Heart left ventricle (tissue), 13 donors: ENCODE measurements around the gene SH3PXD2A.

Source experiments
- POLR2A ChIP-seq, 2 donors: fragments of 450-650 bp; IDR thresholded peaks; one replicate each; pipeline ENCODE4 v1.6.1; 2017; ENCODE audit warnings: antibody characterized with exemption in 2 of 2, mild to moderate bottlenecking in 2 of 2, moderate library complexity in 2 of 2
- TF ChIP-seq, protein P1 (sequence below), 12 donors: fragments of 200-600 bp; sonication (generic) in 4 of 12; IDR thresholded peaks; one replicate each; pipeline versions ENCODE4 v1.5.0 to v1.8.0; 2018 to 2022; ENCODE audit warnings: antibody characterized with exemption in 12 of 12, mild to moderate bottlenecking in 5 of 12
- donor health status: ischemic (EF 13 %, LVEDD 7.1; RV severe dilation, severe dysfunction).
- donor health status: DM: no; HTN: yes; CAD: no.
- donor health status: DM: no; HTN: no; CAD: no.
- donor health status: ischemic (EF 25% LVEDD 6.9; RV normal size, moderate dysfunction).
- donor health status: ischemic (EF 25% LVEDD 5.7; RV mildly dilated, moderate dysfunction).
- donor health status: ischemic (EF 35%, LVEDD 5.7; RV mildly dilated, moderate dysfunction).
- donor health status: nonischemic (EF 11% LVEDD 7.7; RV severe dilation, severe dysfunction).
- donor health status: DM: yes; HTN: yes; CAD: no.
- donor health status: PGD.
- donor health status: ischemic (EF 29% LVEDD 5.4; RV normal size, mild dysfunction).
- donor health status: nonischemic (EF 23%, LVEDD 6.1; RV moderate dilation, normal function).

DNA sequence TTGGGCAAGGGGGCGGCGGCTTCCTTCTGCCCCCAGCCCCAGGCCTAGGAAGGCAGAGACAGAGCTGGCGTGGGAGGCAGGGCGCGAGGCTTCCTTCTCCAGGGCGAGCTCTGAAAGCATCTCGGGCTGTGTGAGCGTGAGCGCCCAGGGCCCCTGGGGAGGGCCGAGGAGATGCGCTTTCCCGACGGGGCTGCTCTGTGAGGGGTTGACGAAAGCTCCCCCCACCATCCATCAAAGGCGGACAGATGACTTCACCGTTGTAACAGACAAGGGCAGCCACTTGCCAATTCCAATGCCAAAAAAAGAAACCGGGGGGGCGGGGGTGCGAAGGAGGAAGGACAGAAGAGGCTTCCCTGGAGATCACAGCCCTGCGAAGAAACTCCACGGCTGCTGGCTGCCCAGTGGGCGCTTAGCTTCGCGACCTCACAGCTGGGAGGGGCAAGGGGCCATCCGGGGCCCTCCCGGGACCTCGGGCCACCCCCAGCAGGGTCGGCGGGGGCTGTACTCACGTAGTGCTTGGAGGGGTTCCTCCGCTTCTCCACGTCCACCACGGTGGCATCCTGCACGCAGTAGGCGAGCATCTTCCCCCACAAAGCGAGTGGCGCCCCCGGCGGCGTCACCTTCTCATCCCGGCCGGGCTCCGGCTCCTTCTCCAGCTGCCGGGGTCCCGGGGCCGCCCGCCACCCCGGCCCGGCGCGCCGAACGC, 537 bp downstream of the SH3PXD2A start:
- TF ChIP-seq, protein P1, sequence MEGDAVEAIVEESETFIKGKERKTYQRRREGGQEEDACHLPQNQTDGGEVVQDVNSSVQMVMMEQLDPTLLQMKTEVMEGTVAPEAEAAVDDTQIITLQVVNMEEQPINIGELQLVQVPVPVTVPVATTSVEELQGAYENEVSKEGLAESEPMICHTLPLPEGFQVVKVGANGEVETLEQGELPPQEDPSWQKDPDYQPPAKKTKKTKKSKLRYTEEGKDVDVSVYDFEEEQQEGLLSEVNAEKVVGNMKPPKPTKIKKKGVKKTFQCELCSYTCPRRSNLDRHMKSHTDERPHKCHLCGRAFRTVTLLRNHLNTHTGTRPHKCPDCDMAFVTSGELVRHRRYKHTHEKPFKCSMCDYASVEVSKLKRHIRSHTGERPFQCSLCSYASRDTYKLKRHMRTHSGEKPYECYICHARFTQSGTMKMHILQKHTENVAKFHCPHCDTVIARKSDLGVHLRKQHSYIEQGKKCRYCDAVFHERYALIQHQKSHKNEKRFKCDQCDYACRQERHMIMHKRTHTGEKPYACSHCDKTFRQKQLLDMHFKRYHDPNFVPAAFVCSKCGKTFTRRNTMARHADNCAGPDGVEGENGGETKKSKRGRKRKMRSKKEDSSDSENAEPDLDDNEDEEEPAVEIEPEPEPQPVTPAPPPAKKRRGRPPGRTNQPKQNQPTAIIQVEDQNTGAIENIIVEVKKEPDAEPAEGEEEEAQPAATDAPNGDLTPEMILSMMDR (IDR thresholded peaks at IDR 0.05) = peak in 3 of 12 donors; percentile 34 to 38 (median 37)
- TF ChIP-seq POLR2A (IDR thresholded peaks at IDR 0.05) = no peak
